Testis (tissue), 2 donors: ENCODE data around the gene ANKRD63.

Source experiments
- CTCF ChIP-seq, 3 experiments: fragments of 450-650 bp in 2 of 3; fragments of 200-600 bp in 1 of 3; sonication (generic) in 1 of 3; IDR thresholded peaks; one replicate each; pipeline ENCODE4 v1.5.1; 2016 to 2019; ENCODE audit warnings: antibody characterized with exemption in 3 of 3, mild to moderate bottlenecking in 2 of 3, moderate library complexity in 1 of 3
- POLR2A ChIP-seq: fragments of 450-650 bp; IDR thresholded peaks from one replicate; pipeline ENCODE4 v1.6.1; 2017; ENCODE audit warnings: antibody characterized with exemption, mild to moderate bottlenecking, moderate library complexity

GRCh38 chr15:40282869-40283614 is at the start of gene ANKRD63:
- TF ChIP-seq POLR2A (no peak), CTCF (IDR thresholded peaks at IDR 0.05) (no peak)
